Lung (tissue), 12 donors: ENCODE data around the gene NARS2. TPM values are rescaled to one million over a fixed set of nuclear protein-coding genes. Genes with fewer than 3 reads are reported as not detected.
"Not testable (repeated sequence)": the region's sequence is repeated elsewhere in the genome, so short reads cannot be mapped to it uniquely, and the experiment has no call there.

ENCODE experiments used
- ATAC-seq: fragments of 200-7000 bp; cut with Tn5 transposase; one replicate; pipeline ENCODE4 v1.9.1; 2020; ENCODE audit warnings: moderate number of reproducible peaks; ENCODE audit not compliant: insufficient read depth, low FRiP score
- DNase-seq, 3 donors: peaks; one replicate each; pipeline ENCODE4 v3.0.0-alpha.2; 2013 to 2017
- H3K27ac ChIP-seq, 2 donors: one replicate each; pipeline ENCODE4 v1.5.1; 2013; ENCODE audit warnings: mild to moderate bottlenecking in 2 of 2, moderate library complexity in 2 of 2, control low read depth in 1 of 2, inconsistent platforms in 1 of 2, low read depth in 1 of 2, low read length in 1 of 2
- H3K27me3 ChIP-seq, 3 donors: one replicate each; pipeline ENCODE4 v1.5.1; 2013; ENCODE audit warnings: low read length in 2 of 3; ENCODE audit not compliant: control insufficient read depth in 3 of 3, insufficient read depth in 3 of 3
- H3K36me3 ChIP-seq, 4 donors: one replicate each; pipeline ENCODE4 v1.5.1; 2013; ENCODE audit warnings: low read length in 4 of 4, mild to moderate bottlenecking in 1 of 4, moderate library complexity in 1 of 4; ENCODE audit not compliant: control insufficient read depth in 4 of 4, insufficient read depth in 4 of 4
- H3K4me1 ChIP-seq, 5 donors: one replicate each; pipeline ENCODE4 v1.5.1; 2013; ENCODE audit warnings: low read length in 5 of 5, mild to moderate bottlenecking in 2 of 5, moderate library complexity in 1 of 5; ENCODE audit not compliant: control insufficient read depth in 5 of 5, insufficient read depth in 5 of 5
- H3K4me3 ChIP-seq: one replicate; pipeline ENCODE4 v1.5.1; 2013; ENCODE audit warnings: mild to moderate bottlenecking, control low read depth, moderate library complexity
- H3K9ac ChIP-seq, 2 donors: one replicate each; pipeline ENCODE4 v1.5.1; 2013; ENCODE audit warnings: low read length in 2 of 2, control low read depth in 1 of 2; ENCODE audit not compliant: insufficient read depth in 1 of 2
- H3K9me3 ChIP-seq, 4 donors: one replicate each; pipeline ENCODE4 v1.5.1; 2013; ENCODE audit warnings: low read length in 3 of 4, mild to moderate bottlenecking in 1 of 4, moderate library complexity in 1 of 4; ENCODE audit not compliant: control insufficient read depth in 4 of 4, insufficient read depth in 3 of 4
- CTCF ChIP-seq: IDR thresholded peaks from 2 replicates; pipeline ENCODE4 v1.5.1; 2012; ENCODE audit warnings: mild to moderate bottlenecking; ENCODE audit errors: control extremely low read depth, extremely low read depth
- WGBS, 2 donors: extraction: QIAGEN DNeasy Blood & Tissue Kit; methylation state at CpG; one replicate each; pipeline ENCODE4 v1.1.7; 2013; 5-methylcytosine and 5-hydroxymethylcytosine counted together
- polyA plus RNA-seq, 2 donors: library from polyadenylated mRNA; stranded (reverse); fragments of 200-250 nt; gene quantifications; one replicate each; pipeline ENCODE4 v1.2.1, GENCODE V29; 2013
- total RNA-seq, 2 donors: library from RNA; depleted of rRNA in 1 of 2; stranded (reverse); fragments of >200 nt in 1 of 2; gene quantifications; one replicate each; pipeline ENCODE4 v1.2.1, GENCODE V29; 2014 to 2021
- donor health status: control.
- donor health status: control.
- donor health status: Bipolar disorder and iron deficiency.
- donor health status: healthy.
- donor health status: DM: yes; HTN: yes; CAD: no.

NARS2 gene
- total and polyA plus RNA-seq, 4 donors, result 12.0 to 33.8 (median 19.8) TPM

DNA sequence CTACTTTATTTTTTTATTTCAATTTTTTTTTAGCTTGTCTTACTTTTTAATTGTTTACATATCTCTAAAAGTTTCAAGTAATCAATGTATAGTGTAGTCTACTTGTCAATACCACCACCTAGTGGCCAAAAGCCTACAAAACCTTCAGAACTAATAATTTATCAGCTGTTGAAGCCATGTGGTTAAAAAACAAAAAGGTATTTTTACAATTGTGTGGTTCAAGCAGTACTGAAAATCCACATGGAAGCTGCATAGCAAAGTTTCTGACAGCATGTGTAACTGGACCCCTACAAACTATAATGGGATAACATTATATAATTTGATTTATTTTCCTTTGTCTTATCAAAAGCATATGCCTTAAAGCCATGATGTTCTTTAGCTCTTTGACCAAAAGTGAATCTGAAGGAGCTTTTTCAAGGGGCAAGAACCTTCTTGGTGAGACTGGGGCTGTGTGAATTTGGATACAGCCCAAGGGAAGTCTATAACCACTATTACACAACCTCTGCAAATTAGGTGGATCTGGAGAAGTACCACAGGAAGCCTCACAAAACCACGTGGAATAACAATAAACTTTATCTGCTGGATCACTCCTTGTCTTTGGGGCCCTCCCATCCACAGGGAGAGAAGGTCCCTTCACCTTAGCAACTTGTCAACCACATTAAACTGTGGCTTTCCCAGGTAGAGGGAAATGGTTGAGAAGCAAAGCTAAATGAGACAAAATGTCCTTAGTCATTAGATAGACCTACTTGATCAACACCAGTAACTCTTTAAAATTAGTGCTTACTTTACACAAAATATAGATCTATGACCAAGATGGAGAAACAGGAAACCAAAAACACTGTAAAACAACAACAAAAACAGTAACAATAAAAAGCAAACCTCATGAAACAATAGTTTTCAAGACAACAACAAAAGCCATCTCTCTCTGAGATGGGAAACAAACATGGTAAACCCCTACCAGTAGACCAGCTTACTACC is 9.9 kb downstream of the NARS2 start:
- ATAC-seq (no peak), DNase-seq (peak in 2 of 3 donors; percentile 84 to 85)
- H3K9ac ChIP-seq, result no peak overlapping the region
- peaks cover 4 to 17% (median 10%) of the 10 kb centered on the region in 4 donors for H3K36me3 ChIP-seq
- TF ChIP-seq CTCF, result peak; percentile 51
- 6 to 19% methylated on average over 1 of the region's 1 CpG for WGBS, 2 donors
- H3K9me3 ChIP-seq, result no peaks in the 10 kb centered on the region
- H3K27me3 ChIP-seq, result no peaks in the 10 kb centered on the region
- H3K4me1 ChIP-seq, result peaks cover 3 to 17% (median 11%) of the 10 kb centered on the region in 5 donors
- H3K4me3 ChIP-seq, result no peak overlapping the region
- no peak overlapping the region for H3K27ac ChIP-seq

DNA sequence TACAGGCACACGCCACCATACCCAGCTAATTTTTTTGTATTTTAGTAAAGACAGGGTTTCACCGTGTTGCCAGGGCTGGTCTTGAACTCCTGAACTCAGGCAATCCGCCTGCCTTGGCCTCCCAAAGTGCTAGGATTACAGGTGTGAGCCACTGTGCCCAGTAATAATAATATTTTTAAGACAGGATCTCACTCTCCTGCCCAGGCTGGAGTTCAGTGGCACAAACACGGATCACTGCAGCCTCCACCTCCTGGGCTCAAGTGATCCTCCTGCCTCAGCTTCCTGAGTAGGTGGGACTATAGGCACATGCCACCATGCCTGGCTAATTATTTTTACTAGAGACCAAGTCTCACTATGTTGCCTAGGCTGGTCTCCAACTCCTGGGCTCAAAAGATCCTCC is 10.6 kb downstream of the NARS2 start:
- not testable (repeated sequence) for ATAC-seq, H3K27me3 ChIP-seq, H3K9me3 ChIP-seq, DNase-seq, H3K27ac ChIP-seq, H3K4me3 ChIP-seq, H3K9ac ChIP-seq
- peaks cover 4 to 17% (median 8%) of the 10 kb centered on the region in 4 donors for H3K36me3 ChIP-seq
- 78 to 81% methylated on average over 4 of the region's 4 CpGs for WGBS, 2 donors
- peaks cover 3 to 17% (median 11%) of the 10 kb centered on the region in 5 donors for H3K4me1 ChIP-seq

- ATAC-seq, H3K27me3 ChIP-seq, H3K27ac ChIP-seq, H3K9me3 ChIP-seq, DNase-seq, H3K4me3 ChIP-seq, H3K9ac ChIP-seq: not testable (repeated sequence)
- H3K4me1 ChIP-seq, result peaks cover 3 to 17% (median 11%) of the 10 kb centered on the region in 5 donors
- 79 to 82% methylated on average over 12 of the region's 12 CpGs for WGBS, 2 donors
- H3K36me3 ChIP-seq, result peaks cover 4 to 15% (median 8%) of the 10 kb centered on the region in 4 donors
Observed at GRCh38 chr11:78563090-78563489, 11.6 kb downstream of the NARS2 start.

- no peak for TF ChIP-seq CTCF
- ATAC-seq (no peak), DNase-seq (no peak)
- peaks cover 3 to 17% (median 11%) of the 10 kb centered on the region in 5 donors for H3K4me1 ChIP-seq
- peak overlapping the region in 1 of 2 donors; percentile 23 for H3K9ac ChIP-seq
- WGBS, 2 donors, result 31 to 32% methylated on average over 3 of the region's 3 CpGs
- no peaks in the 10 kb centered on the region for H3K9me3 ChIP-seq
- H3K27me3 ChIP-seq, result no peaks in the 10 kb centered on the region
- peak overlapping the region in 1 of 2 donors; percentile 92 for H3K27ac ChIP-seq
- H3K4me3 ChIP-seq, result no peak overlapping the region
- peaks cover 4 to 12% (median 8%) of the 10 kb centered on the region in 4 donors for H3K36me3 ChIP-seq
Observed at GRCh38 chr11:78562398-78562797, 12.3 kb downstream of the NARS2 start.
